K562 (cell line): Measurements from ENCODE around the gene CFDP1. TPM values are rescaled to one million over a fixed set of nuclear protein-coding genes. Genes with fewer than 3 reads are reported as not detected.

Experiments used
- ATAC-seq: fragments of 200-7000 bp; cut with Tn5 transposase; 3 replicates; pipeline ENCODE4 v1.9.1; 2020; ENCODE audit warnings: moderate library complexity
- BruUV-seq: library from RNA; stranded (reverse); fragments of 400-500 nt; replicated peaks from 2 replicates; lab custom pipeline; 2021; lab: Mats Ljungman, UMichigan
- CTCF ChIA-PET: fragments of 300-600 bp; formaldehyde crosslinking; extraction: SDS; loops from one replicate; lab custom pipeline; 2021; ENCODE audit warnings: low intra/inter-chr PET ratio; lab: Yijun Ruan, JAX
- POLR2A ChIA-PET: fragments of 300-600, 350-650 bp; sonication (Branson Sonifier 250); formaldehyde crosslinking; extraction: SDS; loops from one replicate; lab custom pipeline; 2021; ENCODE audit warnings: antibody characterized with exemption, inconsistent platforms; lab: Yijun Ruan, JAX
- DNase-seq, 4 experiments: peaks; one replicate each; pipeline versions ENCODE4 v3.0.0 to v3.0.0-alpha.2; 2011 to 2018; ENCODE audit warnings: low spot score in 3 of 4, mixed read lengths in 3 of 4; ENCODE audit errors: extremely low read depth in 1 of 4
- FAIRE-seq: peaks from 2 replicates; lab custom pipeline; 2011; peaks lifted over from hg19 to GRCh38; lab: Jason Lieb, UNC
- H2AFZ ChIP-seq: 2 replicates; pipeline ENCODE4 v1.6.0; 2011; ENCODE audit warnings: low read depth, low read length, control low read depth, inconsistent platforms
- H3K27ac ChIP-seq: fragments of 200-600 bp; 3 replicates; pipeline ENCODE4 v1.8.0; 2011; ENCODE audit warnings: low read depth, mild to moderate bottlenecking, control low read depth, inconsistent platforms, low read length, moderate library complexity, mixed read lengths; ENCODE audit errors: extremely low read depth
- H3K27me3 ChIP-seq, 2 experiments: fragments of 300-600 bp in 1 of 2; 2 replicates in 1 of 2; 3 replicates in 1 of 2; pipeline versions ENCODE4 v1.6.0 to v1.8.0; 2011; ENCODE audit warnings: inconsistent platforms in 2 of 2, low read length in 2 of 2, mild to moderate bottlenecking in 1 of 2, mixed read lengths in 1 of 2, moderate library complexity in 1 of 2; ENCODE audit not compliant: control insufficient read depth in 2 of 2, insufficient read depth in 2 of 2
- H3K36me3 ChIP-seq: fragments of 300-600 bp; 3 replicates; pipeline ENCODE4 v1.8.0; 2011; ENCODE audit warnings: mild to moderate bottlenecking, low read length, inconsistent platforms; ENCODE audit not compliant: control insufficient read depth, insufficient read depth
- H3K4me1 ChIP-seq, 2 experiments: fragments of 200-600 bp in 1 of 2; replicated peaks in 1 of 2; 2 replicates in 1 of 2; 3 replicates in 1 of 2; pipeline versions ENCODE4 v1.5.1 to v1.8.0; 2011; ENCODE audit warnings: inconsistent platforms in 2 of 2, low read length in 2 of 2, mild to moderate bottlenecking in 1 of 2, mixed read lengths in 1 of 2, moderate library complexity in 1 of 2; ENCODE audit not compliant: control insufficient read depth in 2 of 2, insufficient read depth in 2 of 2
- H3K4me2 ChIP-seq: 2 replicates; pipeline ENCODE4 v1.6.1; 2011; ENCODE audit warnings: low read length, control low read depth, inconsistent platforms, mixed read lengths; ENCODE audit not compliant: insufficient read depth
- H3K4me3 ChIP-seq: fragments of 200-600 bp; sonication (generic), shearing (Covaris generic); 2 replicates; pipeline ENCODE4 v1.5.1; 2016; ENCODE audit warnings: control low read depth, inconsistent platforms
- H3K79me2 ChIP-seq: fragments of 200-600 bp; 3 replicates; pipeline ENCODE4 v1.8.0; 2011; ENCODE audit warnings: low read length, inconsistent platforms; ENCODE audit not compliant: control insufficient read depth, insufficient read depth
- H3K9ac ChIP-seq, 2 experiments: 2 replicates each; pipeline versions ENCODE4 v1.6.0 to v1.6.1; 2011; ENCODE audit warnings: low read depth in 2 of 2, low read length in 2 of 2, control low read depth in 1 of 2, inconsistent platforms in 1 of 2, mild to moderate bottlenecking in 1 of 2, mixed read lengths in 1 of 2; ENCODE audit not compliant: insufficient read depth in 1 of 2
- H3K9me1 ChIP-seq: one replicate; pipeline ENCODE4 v1.6.0; 2011; ENCODE audit warnings: inconsistent platforms, mild to moderate bottlenecking, low read length, moderate library complexity; ENCODE audit not compliant: control insufficient read depth, insufficient read depth
- H3K9me3 ChIP-seq: replicated peaks from 2 replicates; pipeline ENCODE4 v1.5.1; 2011; ENCODE audit warnings: low read depth, low read length, inconsistent platforms; ENCODE audit not compliant: control insufficient read depth, insufficient read depth
- H4K20me1 ChIP-seq: replicated peaks from 2 replicates; pipeline ENCODE4 v1.6.1; 2011; ENCODE audit warnings: low read length, inconsistent platforms, mixed read lengths; ENCODE audit not compliant: control insufficient read depth, insufficient read depth
- ATF2 ChIP-seq: sonication (generic); formaldehyde crosslinking; IDR thresholded peaks from 2 replicates; pipeline ENCODE4 v1.8.1; 2022; ENCODE audit warnings: missing genetic modification reagents
- CREB3L1 ChIP-seq: fragments of 450-650 bp; IDR thresholded peaks from 2 replicates; pipeline ENCODE4 v1.6.1; 2014; ENCODE audit warnings: low read depth, mild to moderate bottlenecking, moderate library complexity, borderline replicate concordance
- DNMT1 ChIP-seq: fragments of 450-650 bp; IDR thresholded peaks from 2 replicates; pipeline ENCODE4 v1.6.1; 2016; ENCODE audit warnings: antibody characterized with exemption, mild to moderate bottlenecking
- ELF2 ChIP-seq: fragments of 250-450 bp; sonication (Bioruptor Pico); IDR thresholded peaks from 2 replicates; pipeline ENCODE4 v1.5.0; 2021; ENCODE audit warnings: mild to moderate bottlenecking
- HES1 ChIP-seq: fragments of 450-650 bp; IDR thresholded peaks from 2 replicates; pipeline ENCODE4 v1.6.1; 2016; ENCODE audit warnings: low read depth, mild to moderate bottlenecking, moderate library complexity
- HLTF ChIP-seq: fragments of 450-650 bp; IDR thresholded peaks from 2 replicates; pipeline ENCODE4 v1.6.1; 2016
- IFI16 ChIP-seq: fragments of 250-450 bp; sonication (Bioruptor Pico); IDR thresholded peaks from 2 replicates; pipeline ENCODE4 v2.1.2; 2022; ENCODE audit warnings: mild to moderate bottlenecking, inconsistent platforms
- LARP7 ChIP-seq: fragments of 450-650 bp; IDR thresholded peaks from 2 replicates; pipeline ENCODE4 v1.6.1; 2016
- MAFG ChIP-seq: fragments of 450-650 bp; conservative IDR thresholded peaks from 2 replicates; pipeline ENCODE4 v1.6.1; 2016; ENCODE audit warnings: missing genetic modification characterization, missing compliant biosample characterization
- MXI1 ChIP-seq: IDR thresholded peaks from 2 replicates; pipeline ENCODE4 v1.6.1; 2011; ENCODE audit warnings: low read depth, mild to moderate bottlenecking, improper control_type of control experiment, low read length
- NR0B1 ChIP-seq: fragments of 450-650 bp; IDR thresholded peaks from one replicate; pipeline ENCODE4 v1.6.1; 2018; ENCODE audit warnings: mild to moderate bottlenecking, moderate library complexity; ENCODE audit not compliant: partially characterized antibody
- ZNF121 ChIP-seq: sonication (generic); formaldehyde crosslinking; conservative IDR thresholded peaks from 2 replicates; pipeline ENCODE4 v1.8.0; 2022; ENCODE audit warnings: missing genetic modification reagents
- ZNF23 ChIP-seq: fragments of 250-450 bp; sonication (Bioruptor Pico); IDR thresholded peaks from 2 replicates; pipeline ENCODE4 v1.4.0; 2020; ENCODE audit warnings: mild to moderate bottlenecking
- ZNF584 ChIP-seq: fragments of 200-800 bp; sonication (Bioruptor generic); IDR thresholded peaks from 2 replicates; pipeline ENCODE4 v1.6.1; 2016; ENCODE audit warnings: low read depth, mild to moderate bottlenecking, missing genetic modification characterization, missing compliant biosample characterization
- WGBS: fragments of 100-300 bp; shearing (Covaris generic); methylation state at CpG from one replicate; pipeline ENCODE4 v1.1.6; 2016; ENCODE audit warnings: low coverage, mixed read lengths; ENCODE audit not compliant: insufficient coverage; ENCODE audit errors: missing lambda C conversion rate; 5-methylcytosine and 5-hydroxymethylcytosine counted together
- in situ Hi-C: fragments of 300-500 bp; cut with MboI; formaldehyde crosslinking; loops from 4 replicates; pipeline ENCODE4 v1.15.0; 2018; ENCODE audit warnings: inconsistent platforms, mixed read lengths
- intact Hi-C: fragments of 100-400 bp; cut with micrococcal nuclease; formaldehyde crosslinking; loops from 2 replicates; pipeline ENCODE4 v1.14.2; 2022
- polyA plus RNA-seq, 8 experiments: library from polyadenylated mRNA; depleted of rRNA in 4 of 8; stranded (reverse) in 5 of 8; unstranded in 3 of 8; fragments of >200 nt; fragmentation: Nextera tagmentation in 2 of 8; fragmentation: Illumina TruSeq in 1 of 8; extraction: Ambion mirVana in 2 of 8; extraction: Trizol in 1 of 8; gene quantifications; 2 replicates each; pipeline versions ENCODE4 v1.2.1 to v1.2.3, GENCODE V29; 2011 to 2014; ENCODE audit warnings: inconsistent platforms in 1 of 8, missing spikeins in 1 of 8
- total RNA-seq, 7 experiments: library from RNA; depleted of rRNA in 6 of 7; stranded (reverse); fragments of >200 nt in 6 of 7; fragmentation: Illumina TruSeq in 2 of 7; extraction: Trizol in 2 of 7; gene quantifications; 2 replicates each; pipeline versions ENCODE4 v1.2.1 to v1.2.3, GENCODE V29; 2011 to 2021; ENCODE audit warnings: low replicate concordance in 1 of 7

The CFDP1 gene
- total and polyA plus RNA-seq, 9 of the 15 experiments (the other 6 are each of a cell fraction or from before 2014, with no cell fraction given), result 31.5 to 78.4 (median 61.7) TPM

DNA sequence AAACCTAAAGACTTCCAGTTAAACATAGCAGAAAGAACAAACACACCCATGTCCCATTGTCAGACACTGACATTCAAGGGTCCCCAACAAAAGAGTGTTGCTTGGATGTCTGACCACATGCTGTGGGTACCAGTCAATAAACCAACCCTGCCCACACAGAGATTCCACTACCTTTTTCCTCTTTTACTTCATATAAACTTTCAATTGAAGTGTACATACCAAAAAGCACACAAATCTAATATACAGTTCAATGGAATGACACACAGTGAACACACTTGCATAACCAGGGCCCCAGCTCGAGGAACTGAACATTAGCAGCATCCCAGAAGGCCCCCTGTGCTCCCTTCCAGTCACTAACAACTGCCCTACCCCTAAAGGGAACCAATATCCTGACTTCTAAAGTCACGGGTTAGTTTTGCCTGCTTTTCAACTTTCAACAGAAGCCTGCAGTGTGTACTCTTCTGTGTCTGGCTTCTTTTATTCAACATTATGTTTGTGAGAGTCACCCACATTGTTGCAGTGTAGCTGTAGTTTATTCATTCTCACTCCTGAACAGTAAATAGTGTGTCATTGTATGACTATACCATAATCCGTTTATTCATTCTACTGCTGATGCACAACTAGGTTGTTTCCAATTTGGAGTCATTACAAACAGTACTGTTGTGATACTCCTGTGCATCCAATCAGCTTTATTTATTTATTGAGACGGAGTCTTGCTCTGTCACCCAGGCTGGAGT lies 18.0 kb downstream of the CFDP1 start:
- Histone ChIP-seq H3K9me1 (no peaks in the 10 kb centered on the region), H4K20me1 (no peaks in the 10 kb centered on the region), H3K36me3 (peaks cover 23% of the 10 kb centered on the region), H3K9ac (no peak overlapping the region), H3K79me2 (peaks cover 46% of the 10 kb centered on the region), H3K4me3 (no peak overlapping the region), H3K9me3 (no peaks in the 10 kb centered on the region), H3K27ac (no peak overlapping the region), H3K27me3 (no peaks in the 10 kb centered on the region), H3K4me1 (peaks cover 0 to 2% of the 10 kb centered on the region in 2 experiments; a peak in 2 of 5 replicates), H3K4me2 (no peak overlapping the region), H2AFZ (no peak overlapping the region)
- in situ Hi-C loops, result no loop called here
- FAIRE-seq (no peak), DNase-seq (no peak), ATAC-seq (no peak)
- intact Hi-C loops, result no loop called here
- WGBS, result 81% methylated on average over 4 of the region's 4 CpGs
- POLR2A ChIA-PET, result no interaction called here
- BruUV-seq, result no TSS peak
- CTCF ChIA-PET, result no interaction called here
- TF ChIP-seq HES1 (no peak), ATF2 (CRISPR knock-in tag) (no peak), ZNF23 (no peak), CREB3L1 (no peak), ELF2 (CRISPR knock-in tag) (no peak), LARP7 (no peak), ZNF584 (no peak), HLTF (no peak), MXI1 (no peak), NR0B1 (no peak), IFI16 (CRISPR knock-in tag) (no peak), DNMT1 (no peak), ZNF121 (no peak), MAFG (tag) (no peak)
